ENCODE measurements around the gene DNLZ.

Gene DNLZ

GRCh38 chr9:136374183-136374575, 10.6 kb upstream of the DNLZ start:
- DNase-seq: no peak

- DNase-seq: no peak
These were observed 10.0 kb upstream of the DNLZ start, which contains the start of gene CARD9 for GRCh38 chr9:136373300-136374182. TSS of gene CARD9 (minus strand) at chr9:136373669. CDS start at chr9:136372078, 1,591 bp downstream.

DNA sequence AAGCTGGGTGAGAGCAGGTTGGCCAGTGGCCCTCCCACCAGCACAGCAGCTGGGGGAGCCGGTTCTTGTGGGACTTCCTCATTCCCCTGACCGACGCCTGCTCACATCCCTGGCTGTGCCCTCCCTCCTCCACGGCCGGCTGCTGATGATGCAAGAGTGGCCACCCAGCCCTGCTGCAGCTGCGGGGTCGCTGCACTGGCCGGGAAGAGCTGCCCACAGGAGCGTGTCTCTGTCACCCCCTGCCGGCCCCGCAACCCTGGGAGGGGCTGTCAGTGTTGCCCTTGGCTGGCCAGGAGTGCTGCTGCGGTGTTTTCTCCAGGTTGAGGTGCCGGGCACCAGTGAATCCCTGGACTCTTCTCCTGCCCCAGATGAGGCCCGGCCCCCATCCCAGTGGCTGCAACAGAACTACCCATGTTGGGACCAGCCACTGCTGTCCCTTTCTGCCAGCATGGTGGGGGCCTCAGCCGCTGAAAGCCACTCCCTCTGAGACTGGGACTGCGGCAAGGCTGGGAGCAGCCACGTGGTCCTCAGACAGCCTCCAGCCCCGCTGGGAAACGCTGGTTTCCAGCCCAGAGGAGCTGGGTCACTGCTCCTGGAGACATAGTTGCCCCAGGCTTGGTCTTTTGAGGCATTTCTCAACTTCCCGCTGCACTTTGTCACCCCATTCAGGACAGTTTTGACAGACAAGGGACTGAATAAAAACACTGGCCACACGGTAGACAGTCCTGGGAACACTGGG, 9.2 kb upstream of the DNLZ start:
- no peak for DNase-seq

- DNase-seq: no peak
These were observed 8.5 kb upstream of the DNLZ start for GRCh38 chr9:136372006-136372405.

DNA sequence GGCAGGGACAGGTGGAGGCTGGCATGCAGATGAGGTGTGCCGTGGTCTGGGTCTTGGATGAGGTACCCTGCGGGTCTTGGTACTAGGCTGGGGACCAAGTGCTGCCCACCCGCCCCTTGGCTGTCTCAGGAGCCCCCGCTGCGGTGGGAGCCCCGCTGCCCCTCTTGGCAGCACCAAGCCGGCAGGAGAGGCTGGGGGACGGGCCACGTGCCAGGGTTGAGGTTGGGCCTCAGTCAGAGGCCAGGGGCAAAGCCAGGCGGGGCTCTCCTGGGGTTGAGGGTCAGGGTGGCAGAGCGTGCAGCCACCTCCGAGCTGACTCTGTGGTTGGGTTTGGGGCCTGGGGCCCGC, 8.0 kb upstream of the DNLZ start:
- DNase-seq: no peak

DNA sequence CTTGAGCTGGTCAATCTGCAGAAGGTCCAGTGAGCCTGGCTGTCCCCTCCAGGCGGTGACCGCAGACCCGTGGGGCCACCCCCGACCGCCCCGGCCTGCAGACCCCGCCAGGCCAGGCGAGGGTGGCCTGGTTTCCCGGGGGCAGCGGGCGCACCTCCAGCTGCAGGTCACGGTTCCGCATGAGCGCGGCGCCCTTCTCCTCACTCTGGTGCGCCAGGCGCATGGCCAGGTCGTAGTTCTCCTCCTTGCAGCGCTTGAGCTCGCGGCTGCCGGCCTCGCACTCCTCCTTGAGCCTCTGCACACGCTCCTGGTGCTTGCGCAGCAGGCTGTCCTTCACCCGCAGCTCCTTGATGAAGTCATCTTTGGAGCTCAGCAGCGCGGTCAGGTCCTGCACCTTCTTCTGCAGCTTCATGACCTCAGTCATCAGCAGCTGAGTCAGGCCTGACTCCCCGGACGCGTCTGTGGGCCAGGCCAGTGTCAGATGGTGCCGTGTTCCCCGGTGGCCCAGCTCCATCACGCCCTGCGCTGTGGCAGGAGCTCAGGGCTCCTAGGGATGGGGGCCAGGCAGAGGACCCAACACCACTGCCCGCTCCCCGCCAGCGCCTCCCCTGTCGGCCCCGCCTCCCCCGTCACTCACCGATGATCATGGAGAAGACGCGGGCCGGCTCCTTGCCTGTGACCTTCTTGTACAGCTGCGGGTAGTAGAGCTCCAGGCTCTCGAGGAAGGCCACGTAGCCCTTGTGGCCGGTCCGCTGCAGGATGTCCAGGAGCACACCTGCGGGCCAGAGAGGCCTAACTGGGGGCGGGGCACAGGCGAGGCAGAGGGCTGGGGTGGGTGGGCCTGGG, 7.4 kb upstream of the DNLZ start:
- DNase-seq: no peak

GRCh38 chr9:136370037-136370436, 6.5 kb upstream of the DNLZ start:
- no peak for DNase-seq

DNA sequence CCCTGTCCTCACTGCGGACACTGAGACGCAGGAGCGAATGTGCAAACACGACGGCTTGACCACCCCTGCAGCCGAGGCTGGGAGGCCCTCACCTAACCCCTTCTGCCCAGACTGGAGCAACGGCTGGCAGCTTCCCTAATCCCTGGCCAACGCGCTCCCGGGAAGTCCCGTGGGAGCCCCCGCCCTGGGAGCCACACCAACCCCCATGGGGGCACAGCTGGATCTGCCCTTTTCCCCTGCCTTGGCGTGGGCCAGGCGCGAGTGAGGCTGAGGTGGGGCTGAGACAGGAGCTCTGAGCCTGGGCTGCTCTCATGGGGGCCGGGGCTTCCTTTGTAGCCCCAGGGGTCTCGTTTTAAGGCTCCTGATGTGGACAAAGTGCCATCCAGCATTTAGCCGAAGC, 4.6 kb upstream of the DNLZ start:
- no peak for DNase-seq

- DNase-seq: no peak
These were observed 4.0 kb upstream of the DNLZ start for GRCh38 chr9:136367296-136368145.

DNA sequence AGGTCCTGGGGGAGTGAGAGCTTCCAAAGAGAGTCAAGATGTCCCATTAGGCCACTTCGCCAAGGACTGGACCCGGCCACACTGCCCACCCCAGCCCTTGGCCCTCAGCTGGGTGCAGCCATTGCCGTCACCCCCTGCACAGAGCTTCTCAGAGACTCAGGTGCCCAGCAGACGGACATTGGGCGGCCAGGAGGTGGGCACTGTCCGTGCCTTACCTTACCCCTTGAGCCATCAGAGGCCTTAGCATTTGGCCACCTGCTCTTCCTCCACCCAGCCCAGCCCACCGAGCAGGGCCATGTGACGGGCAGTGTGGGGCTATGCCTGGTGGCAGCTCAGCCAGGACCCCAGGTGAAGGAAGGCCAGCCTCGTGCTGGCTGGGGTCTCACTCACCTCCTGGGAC, 3.3 kb upstream of the DNLZ start:
- no peak for DNase-seq

DNA sequence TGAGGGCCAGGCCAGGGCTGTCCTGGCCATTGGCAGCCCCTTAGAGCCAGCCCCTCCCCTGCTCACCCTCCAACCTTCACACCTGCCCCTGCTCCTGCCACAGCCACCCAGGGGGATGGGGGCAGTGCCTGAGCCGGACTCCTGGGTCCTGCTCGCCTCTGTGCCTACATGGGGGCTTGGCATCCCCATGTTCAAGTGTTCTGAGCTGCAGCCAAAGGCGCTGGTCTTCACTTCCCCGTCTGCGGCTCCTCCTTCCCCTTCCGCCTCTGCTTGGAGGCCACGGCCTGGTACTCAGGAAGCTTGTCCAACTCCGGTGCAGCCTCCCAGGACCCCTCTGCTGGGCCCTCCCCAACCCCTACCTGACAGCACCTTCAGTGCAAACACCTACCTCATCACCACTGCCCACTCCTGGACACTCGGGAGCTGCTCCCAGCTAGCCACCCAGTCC, 2.3 kb upstream of the DNLZ start:
- DNase-seq: no peak

DNA sequence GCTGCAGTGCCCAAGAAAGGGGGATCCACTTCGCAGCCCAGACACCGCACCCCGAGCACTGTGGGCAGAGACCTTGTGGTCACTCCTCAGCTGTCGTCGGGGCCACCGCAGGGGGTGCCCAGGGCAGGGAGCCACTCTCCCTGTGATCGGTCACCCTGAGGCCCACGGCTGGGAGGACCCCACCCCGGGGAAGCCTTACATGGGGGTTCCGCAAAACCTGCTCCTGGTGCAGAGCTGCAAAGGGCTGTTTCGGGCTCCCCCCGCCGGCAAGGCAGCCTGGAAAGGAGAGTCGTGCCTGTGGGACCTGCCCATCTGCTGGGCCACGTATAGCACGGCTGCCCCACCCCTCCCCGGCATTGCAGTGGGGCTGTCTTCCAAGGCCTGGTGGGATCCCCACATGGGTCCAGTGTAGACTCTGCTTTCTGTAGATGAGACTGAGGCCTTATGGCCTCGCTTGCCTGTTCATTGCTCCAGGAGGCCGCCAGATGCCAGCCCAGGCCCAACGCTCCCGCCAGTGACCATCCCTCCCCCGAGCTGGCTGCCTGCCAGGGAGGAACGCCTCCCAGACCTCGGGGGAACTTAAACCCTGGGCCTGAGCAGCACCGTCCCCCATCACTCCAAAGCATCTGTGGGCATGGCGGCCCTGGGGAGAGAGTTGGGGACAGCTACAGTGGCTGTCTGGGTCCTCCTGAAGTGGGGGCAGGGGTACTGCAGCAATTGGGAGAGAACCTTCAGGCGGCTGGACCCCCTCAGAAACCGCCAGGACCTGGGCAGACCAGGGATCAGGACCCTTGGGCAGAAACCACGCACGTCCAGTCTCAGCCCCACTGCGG, 1.6 kb upstream of the DNLZ start:
- DNase-seq: no peak

GRCh38 chr9:136363949-136364748, 605 bp upstream of the DNLZ start:
- DNase-seq: no peak

DNA sequence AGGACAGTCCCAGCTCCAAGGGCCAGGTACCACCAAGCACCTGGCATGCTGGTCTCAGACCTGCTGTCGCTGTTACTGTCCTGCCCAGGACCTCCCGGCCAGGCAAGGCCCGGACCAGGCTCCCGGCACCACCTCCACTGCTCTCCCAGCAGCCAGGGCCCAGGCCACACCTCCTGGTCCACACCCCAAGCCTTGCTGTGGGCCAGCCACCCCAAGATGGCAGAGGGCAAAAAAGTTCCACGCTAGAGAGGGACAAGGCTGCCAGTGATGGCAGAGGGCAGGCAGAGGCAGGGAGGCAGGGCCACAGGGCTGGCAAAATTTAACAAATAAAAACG, 1.1 kb downstream of the DNLZ start:
- no peak for DNase-seq

GRCh38 chr9:136361754-136362449, 1.6 kb downstream of the DNLZ start:
- no peak for DNase-seq

GRCh38 chr9:136361047-136361753, 2.3 kb downstream of the DNLZ start:
- no peak for DNase-seq

- no peak for DNase-seq
These were observed 3.5 kb downstream of the DNLZ start for GRCh38 chr9:136359774-136360718.

DNA sequence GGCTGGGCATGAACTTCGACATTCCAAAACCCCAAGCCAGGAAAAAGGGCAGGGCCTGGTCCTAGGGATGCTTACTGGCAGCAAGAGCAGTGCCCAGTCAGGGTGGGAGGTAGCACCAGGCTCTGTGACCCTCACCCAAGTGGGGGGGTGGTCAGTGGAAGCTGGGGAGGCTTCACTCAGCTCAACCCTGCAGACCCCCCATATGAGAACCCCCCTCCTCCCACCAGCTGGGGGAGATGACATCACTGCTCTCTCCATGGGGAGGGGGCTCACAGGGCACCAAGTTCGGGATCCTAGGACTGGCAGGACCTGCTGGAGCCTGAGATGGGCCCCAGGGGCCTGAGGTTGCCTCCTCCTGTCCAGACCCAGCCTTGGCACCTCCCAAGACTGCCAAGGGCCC, 4.7 kb downstream of the DNLZ start:
- DNase-seq: no peak

Measured in CD4-positive, alpha-beta T cell treated with Interleukin-21 for 1 hour (primary cell).